GM20000 (cell line): ENCODE results near the gene ZNF106.

Experiments used
- DNase-seq: peaks from one replicate; pipeline ENCODE4 v3.0.0; 2012; ENCODE audit warnings: low spot score
- TF ChIP-seq, protein P1 (sequence below): IDR thresholded peaks from 2 replicates; pipeline ENCODE4 v1.5.1; 2012; ENCODE audit warnings: mild to moderate bottlenecking, control low read depth; ENCODE audit errors: extremely low read depth, missing control alignments

ZNF106 gene

DNA sequence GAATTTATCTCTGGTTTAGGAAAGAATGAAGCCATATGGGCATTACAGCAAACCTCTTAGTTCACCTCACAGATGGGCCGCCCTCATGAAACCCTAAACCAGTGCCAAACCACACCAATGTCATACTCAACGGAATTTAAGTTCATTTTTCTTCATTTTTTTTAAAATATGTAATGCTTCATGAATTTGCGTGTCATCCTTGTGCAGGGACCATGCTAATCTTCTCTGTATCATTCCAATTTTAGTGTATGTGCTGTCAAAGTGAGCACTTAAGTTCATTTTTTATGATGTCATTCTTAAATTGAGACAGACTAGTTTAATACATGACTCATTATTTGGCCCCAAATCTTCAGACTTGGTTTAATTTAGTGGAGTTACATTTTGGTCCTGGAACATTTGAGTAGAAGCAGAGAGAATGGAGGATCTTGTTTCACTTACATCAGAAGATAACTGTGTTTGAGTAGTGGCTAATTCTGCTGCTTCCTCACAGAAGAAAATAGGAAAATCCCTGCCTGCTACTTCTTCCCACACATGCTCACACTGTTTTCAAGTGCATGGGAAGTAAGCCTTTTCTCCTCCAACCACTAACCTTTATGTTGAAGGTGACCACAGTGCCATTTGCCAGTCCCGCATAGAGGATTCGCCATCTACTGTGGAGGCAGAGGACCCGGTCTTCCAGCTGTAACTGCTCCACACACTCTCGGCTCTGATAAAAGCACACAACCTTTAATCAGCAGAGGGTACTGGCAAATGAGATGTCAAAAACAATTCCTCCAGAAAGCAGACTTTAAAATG, 63.3 kb downstream of the ZNF106 start:
- TF ChIP-seq, protein P1, sequence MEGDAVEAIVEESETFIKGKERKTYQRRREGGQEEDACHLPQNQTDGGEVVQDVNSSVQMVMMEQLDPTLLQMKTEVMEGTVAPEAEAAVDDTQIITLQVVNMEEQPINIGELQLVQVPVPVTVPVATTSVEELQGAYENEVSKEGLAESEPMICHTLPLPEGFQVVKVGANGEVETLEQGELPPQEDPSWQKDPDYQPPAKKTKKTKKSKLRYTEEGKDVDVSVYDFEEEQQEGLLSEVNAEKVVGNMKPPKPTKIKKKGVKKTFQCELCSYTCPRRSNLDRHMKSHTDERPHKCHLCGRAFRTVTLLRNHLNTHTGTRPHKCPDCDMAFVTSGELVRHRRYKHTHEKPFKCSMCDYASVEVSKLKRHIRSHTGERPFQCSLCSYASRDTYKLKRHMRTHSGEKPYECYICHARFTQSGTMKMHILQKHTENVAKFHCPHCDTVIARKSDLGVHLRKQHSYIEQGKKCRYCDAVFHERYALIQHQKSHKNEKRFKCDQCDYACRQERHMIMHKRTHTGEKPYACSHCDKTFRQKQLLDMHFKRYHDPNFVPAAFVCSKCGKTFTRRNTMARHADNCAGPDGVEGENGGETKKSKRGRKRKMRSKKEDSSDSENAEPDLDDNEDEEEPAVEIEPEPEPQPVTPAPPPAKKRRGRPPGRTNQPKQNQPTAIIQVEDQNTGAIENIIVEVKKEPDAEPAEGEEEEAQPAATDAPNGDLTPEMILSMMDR: no peak
- no peak for DNase-seq

DNA sequence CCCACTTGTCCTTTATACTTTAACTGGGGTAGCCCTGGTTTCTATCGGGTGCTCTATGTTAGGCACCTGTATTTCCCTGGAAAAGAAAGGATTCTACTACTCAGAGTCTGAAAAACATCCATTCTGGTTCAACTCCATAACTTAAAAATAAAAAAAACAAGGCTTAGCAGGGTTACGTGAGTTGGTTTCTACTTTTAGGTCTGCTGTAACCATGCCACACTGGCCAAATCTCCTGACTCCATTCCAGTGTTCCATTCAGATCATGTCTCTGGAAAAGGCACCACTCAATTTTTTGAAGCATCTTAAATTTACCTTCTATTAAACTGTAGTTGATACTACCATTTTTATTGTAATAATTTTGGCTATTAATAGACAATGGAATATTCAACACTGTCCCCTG, 69.6 kb downstream of the ZNF106 start:
- TF ChIP-seq, protein P1: no peak
- DNase-seq: no peak

GRCh38 chr15:42419369-42419768, 71.6 kb downstream of the ZNF106 start:
- TF ChIP-seq, protein P1: no peak
- DNase-seq: no peak

DNA sequence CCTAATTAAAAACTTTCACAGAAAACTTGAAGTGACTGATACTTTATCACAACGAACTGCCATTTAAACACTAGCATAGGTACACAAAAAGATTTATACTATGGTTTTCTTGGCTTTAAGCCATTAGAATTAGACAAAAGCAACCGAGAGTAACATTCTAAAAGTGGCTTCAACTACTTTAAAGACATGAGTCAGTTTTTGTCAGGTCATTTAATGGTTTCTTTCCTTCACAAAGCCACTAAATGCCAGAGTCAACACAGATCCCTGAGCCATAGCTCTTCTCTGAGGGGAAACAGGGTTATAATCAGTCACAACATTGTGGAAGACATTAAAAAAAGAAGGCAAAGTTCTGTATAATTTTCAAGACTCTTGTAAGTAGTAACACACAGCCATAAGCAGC, 77.0 kb downstream of the ZNF106 start:
- TF ChIP-seq, protein P1: no peak
- no peak for DNase-seq

GRCh38 chr15:42411884-42412283, 79.1 kb downstream of the ZNF106 start:
- TF ChIP-seq, protein P1: no peak
- no peak for DNase-seq

DNA sequence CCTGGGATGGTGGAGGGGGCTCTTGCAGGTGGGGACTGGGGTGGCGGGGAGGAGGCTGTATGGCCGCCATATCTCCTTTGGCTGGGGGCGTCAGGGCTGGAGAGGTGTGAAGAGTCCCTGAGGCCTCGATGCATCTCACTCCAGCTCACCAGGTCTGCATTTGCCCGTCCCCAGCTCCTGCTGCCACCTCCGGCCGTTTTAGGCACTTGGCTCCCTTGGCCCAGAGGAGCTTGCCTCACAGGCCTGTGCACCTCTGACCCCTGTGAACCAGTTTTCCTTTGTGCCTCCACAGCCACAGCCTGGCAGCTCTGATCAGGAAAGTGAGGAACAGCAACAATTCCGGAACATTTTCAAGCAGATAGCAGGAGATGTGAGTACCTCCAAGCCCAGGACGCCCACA, 81.9 kb downstream of the ZNF106 start:
- no peak for DNase-seq
- TF ChIP-seq, protein P1: no peak

DNA sequence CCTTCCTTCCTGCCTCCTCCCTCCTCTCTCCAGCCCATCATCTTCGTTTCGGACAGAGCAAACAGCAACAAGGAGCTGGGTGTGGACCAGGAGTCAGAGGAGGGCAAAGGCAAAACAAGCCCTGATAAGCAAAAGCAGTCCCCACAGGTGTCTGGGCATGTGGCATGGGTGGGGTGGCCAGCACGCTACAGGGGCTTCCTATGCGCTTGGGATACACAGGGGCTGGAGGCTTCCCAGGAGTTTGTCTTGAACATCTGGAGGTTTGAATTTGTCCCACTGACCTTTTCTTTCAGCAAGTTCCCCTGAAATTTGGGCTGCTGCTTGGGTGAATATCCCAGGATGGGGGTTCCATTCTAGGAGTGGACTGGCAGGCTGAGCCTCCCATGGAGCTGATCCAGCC, 82.8 kb downstream of the ZNF106 start:
- TF ChIP-seq, protein P1: no peak
- DNase-seq: no peak
